Adrenal gland (tissue), 12 donors: Measurements from ENCODE around the gene ZNF611. TPM values are rescaled to one million over a fixed set of nuclear protein-coding genes. Genes with fewer than 3 reads are reported as not detected.
A peak's percentile ranks its signal among the peaks of the same experiment; 100 is the strongest.
"Not testable (repeated sequence)": the region's sequence is repeated elsewhere in the genome, so short reads cannot be mapped to it uniquely, and the experiment has no call there.

ENCODE experiments used
- DNase-seq, 7 donors: peaks; one replicate each; pipeline ENCODE4 v3.0.0-alpha.2; 2019 to 2020
- H3K27ac ChIP-seq, 5 donors: fragments of 200-600 bp; sonication (generic) in 4 of 5; 1 replicate in 3 of 5; 2 replicates in 2 of 5; pipeline versions ENCODE4 v1.5.1 to v1.8.0; 2016 to 2020; ENCODE audit warnings: mild to moderate bottlenecking in 1 of 5
- H3K27me3 ChIP-seq: fragments of 200-600 bp; 2 replicates; pipeline ENCODE4 v1.8.0; 2021
- H3K36me3 ChIP-seq, 2 donors: fragments of 200-600 bp; replicated peaks in 1 of 2; 1 replicate in 1 of 2; 2 replicates in 1 of 2; pipeline versions ENCODE4 v1.5.1 to v1.8.0; 2018 to 2022
- H3K4me1 ChIP-seq, 2 donors: fragments of 200-600 bp; replicated peaks in 1 of 2; 1 replicate in 1 of 2; 2 replicates in 1 of 2; pipeline versions ENCODE4 v1.5.1 to v1.8.0; 2018 to 2021
- H3K4me3 ChIP-seq, 4 donors: fragments of 200-600 bp; sonication (generic) in 3 of 4; one replicate each; pipeline ENCODE4 v1.5.1; 2016 to 2018
- H3K9me3 ChIP-seq, 3 donors: fragments of 200-600 bp; sonication (generic) in 1 of 3; replicated peaks in 1 of 3; 1 replicate in 2 of 3; 2 replicates in 1 of 3; pipeline versions ENCODE4 v1.5.1 to v1.8.0; 2016 to 2021
- POLR2A ChIP-seq, 2 donors: fragments of 450-650 bp; IDR thresholded peaks; one replicate each; pipeline ENCODE4 v1.6.1; 2017; ENCODE audit warnings: antibody characterized with exemption in 2 of 2, mild to moderate bottlenecking in 2 of 2, moderate library complexity in 1 of 2
- WGBS, 4 donors: extraction: QIAGEN DNeasy Blood & Tissue Kit in 2 of 4; methylation state at CpG; one replicate each; pipeline versions ENCODE4 v1.1.5 to v1.1.7; 2013 to 2017; 5-methylcytosine and 5-hydroxymethylcytosine counted together
- intact Hi-C, 2 donors: fragments of 100-400 bp; cut with DNase I; formaldehyde crosslinking; loops; one replicate each; pipeline versions ENCODE4 v1.14.1 to v1.15.0; 2022 to 2023
- polyA plus RNA-seq, 3 donors: library from polyadenylated mRNA; stranded (reverse); fragments of 200-250 nt in 2 of 3; fragments of 350-450 nt in 1 of 3; fragmentation: Illumina TruSeq in 1 of 3; extraction: RNeasy Lipid Tissue Mini Kit (QIAGEN cat#74804) in 1 of 3; gene quantifications; one replicate each; pipeline ENCODE4 v1.2.3, GENCODE V29; 2013 to 2014
- total RNA-seq, 9 donors: library from RNA; depleted of rRNA in 4 of 9; stranded (reverse); fragments of >200 nt in 4 of 9; fragments of 120-200 nt in 1 of 9; fragmentation: NEBNext Ultra II Directional in 1 of 9; extraction: Animal tissue kit (Norgen Biotek cat#: 25700) in 1 of 9; gene quantifications; one replicate each; pipeline versions ENCODE4 v1.1.0 to v1.2.4, GENCODE V29; 2013 to 2023
- TF ChIP-seq, protein P1 (sequence below), 6 experiments: fragments of 450-650 bp in 4 of 6; fragments of 200-600 bp in 2 of 6; sonication (generic) in 1 of 6; IDR thresholded peaks; 1 replicate in 5 of 6; 2 replicates in 1 of 6; pipeline versions ENCODE4 v1.5.1 to v1.8.0; 2016 to 2021; ENCODE audit warnings: antibody characterized with exemption in 6 of 6, mild to moderate bottlenecking in 2 of 6, moderate library complexity in 1 of 6
- donor health status: healthy with polysubstance abuse.
- donor health status: Bipolar disorder and iron deficiency.
- donor health status: DM: yes; HTN: yes; CAD: no.
- donor health status: DM: no; HTN: no; CAD: no.
- donor health status: DM: no; HTN: no; CAD: no.
- donor health status: DM: yes; HTN: yes; CAD: no.

ZNF611 gene
- total and polyA plus RNA-seq, 12 donors: 3.8 to 21.8 (median 11.7) TPM

DNA sequence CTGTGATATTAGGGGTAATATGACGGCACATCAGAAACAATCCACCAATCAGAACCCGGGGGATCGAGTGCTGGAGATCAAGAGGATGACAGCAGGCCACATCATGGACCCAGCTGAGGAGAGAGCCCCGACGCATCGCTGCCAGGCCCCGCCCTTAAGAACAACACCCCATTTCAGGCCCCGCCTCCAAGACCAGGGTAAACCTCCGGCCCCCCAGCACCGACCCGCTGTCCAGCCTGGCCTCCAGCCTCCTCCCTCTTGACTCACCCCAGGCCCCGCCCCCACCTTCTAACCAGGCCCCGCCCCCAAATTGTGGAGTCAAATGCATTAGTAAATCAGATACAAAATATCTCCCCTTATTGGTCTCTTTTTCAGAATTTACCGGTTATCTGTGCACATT is 4.7 kb upstream of the ZNF611 start:
- H3K4me1 ChIP-seq: no peaks in the 10 kb centered on the region
- no peaks in the 10 kb centered on the region for H3K36me3 ChIP-seq
- H3K4me3 ChIP-seq: no peak overlapping the region
- H3K27ac ChIP-seq: no peak overlapping the region
- H3K9me3 ChIP-seq: no peaks in the 10 kb centered on the region
- 86 to 89% (median 88%) methylated on average over 5 to 14 of the region's 14 CpGs for WGBS, 4 donors
- intact Hi-C loops: no loop called here
- H3K27me3 ChIP-seq: no peaks in the 10 kb centered on the region
- no peak for DNase-seq
- TF ChIP-seq, protein P1, sequence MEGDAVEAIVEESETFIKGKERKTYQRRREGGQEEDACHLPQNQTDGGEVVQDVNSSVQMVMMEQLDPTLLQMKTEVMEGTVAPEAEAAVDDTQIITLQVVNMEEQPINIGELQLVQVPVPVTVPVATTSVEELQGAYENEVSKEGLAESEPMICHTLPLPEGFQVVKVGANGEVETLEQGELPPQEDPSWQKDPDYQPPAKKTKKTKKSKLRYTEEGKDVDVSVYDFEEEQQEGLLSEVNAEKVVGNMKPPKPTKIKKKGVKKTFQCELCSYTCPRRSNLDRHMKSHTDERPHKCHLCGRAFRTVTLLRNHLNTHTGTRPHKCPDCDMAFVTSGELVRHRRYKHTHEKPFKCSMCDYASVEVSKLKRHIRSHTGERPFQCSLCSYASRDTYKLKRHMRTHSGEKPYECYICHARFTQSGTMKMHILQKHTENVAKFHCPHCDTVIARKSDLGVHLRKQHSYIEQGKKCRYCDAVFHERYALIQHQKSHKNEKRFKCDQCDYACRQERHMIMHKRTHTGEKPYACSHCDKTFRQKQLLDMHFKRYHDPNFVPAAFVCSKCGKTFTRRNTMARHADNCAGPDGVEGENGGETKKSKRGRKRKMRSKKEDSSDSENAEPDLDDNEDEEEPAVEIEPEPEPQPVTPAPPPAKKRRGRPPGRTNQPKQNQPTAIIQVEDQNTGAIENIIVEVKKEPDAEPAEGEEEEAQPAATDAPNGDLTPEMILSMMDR (IDR thresholded peaks at IDR 0.05): no peak
- no peak for TF ChIP-seq POLR2A (IDR thresholded peaks at IDR 0.05)

DNA sequence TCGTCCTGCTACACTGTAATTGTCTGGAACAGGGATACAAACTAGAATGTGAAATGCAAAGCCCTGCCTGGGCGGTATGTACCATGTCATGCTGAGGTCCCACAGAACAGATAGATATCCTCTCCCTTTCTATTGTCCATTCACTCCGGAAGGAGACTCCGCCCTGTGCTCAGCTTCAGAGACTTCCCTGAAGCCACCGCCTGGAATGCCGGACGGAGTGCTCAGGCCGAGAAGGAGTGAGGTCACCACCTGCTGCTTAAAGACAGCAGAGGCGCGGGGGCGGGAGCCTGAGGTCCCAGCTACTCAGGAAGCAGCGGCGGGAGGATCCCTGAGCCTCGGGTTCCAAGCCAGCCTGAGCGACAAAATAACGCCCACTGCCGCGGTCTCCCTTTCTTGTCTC is 890 bp upstream of the ZNF611 start:
- Histone ChIP-seq H3K27ac (peak overlapping the region in 3 of 5 donors; percentile 80 to 89 (median 86)), H3K36me3 (no peaks in the 10 kb centered on the region), H3K4me3 (no peak overlapping the region), H3K27me3 (no peaks in the 10 kb centered on the region), H3K4me1 (no peaks in the 10 kb centered on the region), H3K9me3 (no peaks in the 10 kb centered on the region)
- TF ChIP-seq, protein P1 (IDR thresholded peaks at IDR 0.05): no peak
- TF ChIP-seq POLR2A (IDR thresholded peaks at IDR 0.05): peak in 1 of 2 donors; percentile 29
- intact Hi-C loops: no loop called here
- peak; percentile 40 to 85 (median 50) for DNase-seq
- WGBS, 4 donors: 70 to 79% (median 75%) methylated on average over 18 of the region's 18 CpGs

DNA sequence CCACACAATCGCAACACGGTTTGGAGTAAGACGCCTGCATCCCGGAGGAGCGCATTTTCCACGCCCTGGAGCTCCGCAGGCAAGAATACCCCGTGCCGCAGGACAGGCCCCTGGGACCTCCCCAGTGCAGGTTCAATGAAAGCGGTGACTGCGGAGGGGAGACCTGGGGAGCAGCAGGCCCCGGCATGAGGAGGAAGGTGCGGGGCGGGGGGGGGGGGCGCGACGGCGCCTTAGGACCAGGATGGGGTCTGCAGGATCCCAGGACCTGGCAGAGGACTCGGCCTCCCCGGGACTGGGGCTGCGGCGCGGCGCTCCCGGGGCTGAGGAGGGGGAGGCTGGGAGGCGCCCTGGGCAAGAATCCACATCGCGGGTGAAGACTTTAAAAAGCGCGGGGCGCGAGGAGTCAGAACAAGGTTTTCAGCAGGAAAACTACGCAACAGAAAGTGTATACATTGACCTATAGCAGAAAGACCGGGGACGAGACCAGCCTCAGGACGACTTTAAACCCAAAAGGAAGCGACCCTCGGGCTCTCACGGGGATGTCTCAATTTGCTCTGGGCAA is 432 bp downstream of the ZNF611 start:
- Histone ChIP-seq H3K4me3 (peak overlapping the region; percentile 45 to 94 (median 75)), H3K27me3 (no peaks in the 10 kb centered on the region), H3K9me3 (no peaks in the 10 kb centered on the region), H3K4me1 (no peaks in the 10 kb centered on the region), H3K27ac (peak overlapping the region in 4 of 5 donors; percentile 52 to 89 (median 83)), H3K36me3 (no peaks in the 10 kb centered on the region)
- TF ChIP-seq POLR2A (IDR thresholded peaks at IDR 0.05): no peak
- TF ChIP-seq, protein P1 (IDR thresholded peaks at IDR 0.05): no peak
- DNase-seq: peak in 2 of 7 donors; percentile 18 to 30
- intact Hi-C loops: no loop called here
- 0 to 1% (median 0%) methylated on average over 17 to 39 of the region's 39 CpGs for WGBS, 4 donors

DNA sequence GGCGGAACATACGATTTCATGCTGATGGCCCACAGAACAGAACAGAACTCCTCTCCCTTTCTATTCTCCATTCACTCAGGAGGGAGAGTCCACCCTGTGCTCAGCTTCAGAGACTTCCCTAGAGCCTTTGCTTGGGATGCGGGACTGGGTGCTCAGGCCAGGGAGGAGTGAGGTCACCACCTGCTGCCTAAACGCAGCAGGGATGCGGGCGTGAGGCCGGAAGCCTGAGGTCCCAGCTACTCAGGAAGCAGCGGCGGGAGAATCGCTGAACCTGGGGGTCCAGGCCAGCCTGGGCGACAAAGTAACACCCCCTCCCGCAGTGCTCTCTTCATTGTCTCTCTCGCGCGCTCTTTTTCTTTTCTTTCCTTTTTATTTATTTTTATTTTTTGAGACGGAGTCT is 8.8 kb downstream of the ZNF611 start:
- H3K9me3 ChIP-seq, DNase-seq, H3K4me1 ChIP-seq, intact Hi-C loops, H3K4me3 ChIP-seq, H3K27ac ChIP-seq, H3K27me3 ChIP-seq: not testable (repeated sequence)
- peaks cover 0 to 10% of the 10 kb centered on the region in 2 donors for H3K36me3 ChIP-seq
- WGBS, 4 donors: 94 to 98% (median 96%) methylated on average over 12 to 16 of the region's 16 CpGs

DNA sequence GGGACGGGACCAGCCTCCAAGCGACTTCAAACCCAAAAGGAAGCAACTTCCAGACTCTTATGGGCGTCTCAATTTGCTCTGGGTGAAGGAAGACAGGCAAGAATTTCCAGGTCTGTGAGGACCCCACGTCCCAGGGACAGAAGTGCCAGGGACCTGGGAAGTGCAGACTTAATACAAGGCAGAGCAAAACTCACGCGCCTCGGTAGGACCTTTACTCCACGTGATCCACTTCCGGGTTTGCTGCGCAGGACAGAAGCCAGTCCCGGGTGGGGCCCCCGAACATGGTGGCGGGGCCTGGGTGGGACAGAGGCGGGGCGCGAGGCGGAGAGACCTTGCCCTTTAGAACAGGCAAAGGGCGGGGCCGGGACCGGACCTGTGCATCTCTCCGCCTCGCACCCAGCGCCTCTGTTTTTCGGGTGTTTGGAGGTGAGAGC is 9.3 kb downstream of the ZNF611 start:
- Histone ChIP-seq H3K4me3 (no peak overlapping the region), H3K36me3 (peaks cover 0 to 10% of the 10 kb centered on the region in 2 donors), H3K4me1 (no peaks in the 10 kb centered on the region), H3K27me3 (no peaks in the 10 kb centered on the region), H3K27ac (no peak overlapping the region), H3K9me3 (no peaks in the 10 kb centered on the region)
- no peak for DNase-seq
- intact Hi-C loops: no loop called here
- WGBS, 4 donors: 92 to 98% (median 96%) methylated on average over 10 to 24 of the region's 24 CpGs
- TF ChIP-seq, protein P1 (IDR thresholded peaks at IDR 0.05): no peak
- no peak for TF ChIP-seq POLR2A (IDR thresholded peaks at IDR 0.05)
